ENCODE measurements around the gene REC8. TPM values are rescaled to one million over a fixed set of nuclear protein-coding genes. Genes with fewer than 3 reads are reported as not detected.
"Not testable (repeated sequence)": the region's sequence is repeated elsewhere in the genome, so short reads cannot be mapped to it uniquely, and the experiment has no call there.

Gene REC8
- total RNA-seq, 1 donor from 2014 or later: 15.1 TPM

DNA sequence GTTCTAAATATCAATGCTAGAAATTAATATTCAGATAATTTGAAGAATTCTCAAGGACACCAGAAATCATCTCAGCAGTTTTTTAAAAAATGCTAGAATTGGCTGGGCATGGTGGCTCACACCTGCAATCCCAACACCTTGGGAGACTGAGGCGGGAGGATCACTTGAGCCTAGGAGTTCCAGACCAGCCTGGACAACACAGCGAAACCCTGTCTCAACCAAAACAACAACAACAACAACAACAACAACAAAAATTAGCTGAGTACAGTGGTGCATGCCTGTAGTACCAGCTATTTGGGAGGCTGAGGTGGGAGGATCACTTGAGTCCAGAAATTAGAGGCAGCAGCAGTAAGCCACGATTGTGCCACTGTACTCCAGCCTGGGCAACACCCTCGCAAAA is 47.2 kb downstream of the REC8 start:
- DNase-seq (ENCODE audit: low spot score in 2 of 2) (no peak), FAIRE-seq (no peak)

- FAIRE-seq (no peak), DNase-seq (ENCODE audit: low spot score in 2 of 2) (no peak)
These were observed 47.6 kb downstream of the REC8 start for GRCh38 chr14:24219521-24219920.

DNA sequence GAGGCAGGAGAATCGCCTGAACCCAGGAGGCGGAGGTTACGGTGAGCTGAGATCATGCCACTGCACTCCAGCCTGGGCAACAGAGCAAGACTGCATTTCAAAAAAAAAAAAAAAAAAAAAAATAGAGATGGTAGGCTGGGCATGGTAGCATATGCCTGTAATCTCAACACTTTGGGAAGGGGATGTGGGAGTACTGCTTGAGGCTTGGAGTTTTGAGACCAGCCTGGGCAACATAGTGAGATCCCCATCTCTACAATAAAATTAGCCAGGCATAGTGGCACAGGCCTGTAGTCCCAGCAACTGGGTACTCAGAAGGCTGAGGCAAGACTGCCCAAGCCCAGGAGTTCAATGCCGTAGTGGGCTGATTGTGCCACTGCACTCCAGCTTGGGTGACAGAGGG is 51.1 kb downstream of the REC8 start:
- not testable (repeated sequence) for DNase-seq (ENCODE audit: low spot score in 2 of 2); FAIRE-seq

- no peak for DNase-seq (ENCODE audit: low spot score in 2 of 2)
- no peak for FAIRE-seq
These were observed 52.8 kb downstream of the REC8 start for GRCh38 chr14:24224618-24225071.

DNA sequence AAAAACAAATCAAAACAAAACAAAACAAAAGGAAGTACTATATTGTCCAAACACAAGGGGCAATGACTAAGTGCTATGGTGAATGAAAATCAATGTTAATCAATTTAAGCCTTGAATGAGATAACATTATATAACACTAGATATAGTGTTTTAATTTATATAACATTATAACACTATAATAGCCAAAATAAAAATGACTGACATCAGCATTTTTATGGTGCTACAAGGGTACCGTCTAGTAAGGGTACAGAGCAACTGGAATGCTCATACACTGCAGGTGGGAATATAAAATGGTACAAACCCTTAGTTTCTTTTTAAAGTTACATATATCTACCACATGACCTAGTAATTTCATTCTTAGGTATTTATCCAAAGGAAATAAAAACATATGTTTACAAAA is 54.6 kb downstream of the REC8 start:
- FAIRE-seq: no peak
- no peak for DNase-seq (ENCODE audit: low spot score in 2 of 2)

DNA sequence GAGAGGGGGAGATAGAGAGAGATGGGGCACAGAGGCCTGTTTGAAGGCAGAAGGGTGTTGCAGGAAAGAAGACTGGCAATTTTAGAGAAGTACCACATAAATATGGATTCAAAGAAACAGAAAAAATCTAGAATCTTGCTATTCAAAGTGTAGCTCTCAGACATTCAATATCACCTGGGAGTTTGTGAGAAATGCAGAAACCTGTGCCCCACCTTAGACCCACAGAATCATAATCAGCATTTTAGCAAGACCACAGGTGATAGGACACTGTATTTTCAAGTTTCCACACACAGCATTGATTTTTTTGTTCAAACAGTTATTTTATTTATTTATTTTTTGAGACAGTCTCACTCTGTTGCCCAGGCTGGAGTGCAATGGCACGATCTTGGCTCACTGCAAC is 57.0 kb downstream of the REC8 start:
- no peak for FAIRE-seq
- no peak for DNase-seq (ENCODE audit: low spot score in 2 of 2)

Small RNA genes within 50 kb of the gene (small RNA-seq; reads per million reads assigned to genes)
- gene AL136295.4 (not detected), gene CHMP4A (not detected), gene IPO4 (not detected), gene IRF9 (not detected), gene MDP1 (0.10 reads per million), gene RNA5SP383 (0.08 reads per million)

Other genes with a start within 250 kb of the REC8 start
- 7.3 TPM for gene DHRS4, start 218.3 kb upstream of the REC8 start, total RNA-seq
- gene DHRS4L2, start 183.2 kb upstream of the REC8 start, total RNA-seq: 3.3 TPM
- gene CARMIL3, start 120.1 kb upstream of the REC8 start, total RNA-seq: 18.8 TPM
- gene CPNE6, start 100.5 kb upstream of the REC8 start, total RNA-seq: 35.5 TPM
- 1.6 TPM for gene PCK2, start 77.8 kb upstream of the REC8 start, total RNA-seq
- 56.7 TPM for gene DCAF11, start 57.3 kb upstream of the REC8 start, total RNA-seq
- gene NRL, start 57.1 kb upstream of the REC8 start, total RNA-seq: 1.2 TPM
- gene FITM1, start 41.4 kb upstream of the REC8 start, total RNA-seq: 0.41 TPM
- 20.4 TPM for gene PSME1, start 35.9 kb upstream of the REC8 start, total RNA-seq
- 8.6 TPM for gene EMC9, start 30.5 kb upstream of the REC8 start, total RNA-seq
- gene PSME2, start 25.5 kb upstream of the REC8 start, total RNA-seq: 25.7 TPM
- gene RNF31, start 24.6 kb upstream of the REC8 start, total RNA-seq: 23.2 TPM
- 12.2 TPM for gene IRF9, start 10.8 kb upstream of the REC8 start, total RNA-seq
- 12.6 TPM for gene IPO4, start 16.7 kb downstream of the REC8 start, total RNA-seq
- 9.8 TPM for gene TM9SF1, start 23.4 kb downstream of the REC8 start, total RNA-seq
- gene TSSK4, start 33.6 kb downstream of the REC8 start, total RNA-seq: not detected
- 40.4 TPM for gene CHMP4A, start 41.4 kb downstream of the REC8 start, total RNA-seq
- gene MDP1, start 44.0 kb downstream of the REC8 start, total RNA-seq: 18.8 TPM
- gene NEDD8, start 60.3 kb downstream of the REC8 start, total RNA-seq: 62.8 TPM
- 51.8 TPM for gene GMPR2, start 60.8 kb downstream of the REC8 start, total RNA-seq
- gene TINF2, start 70.5 kb downstream of the REC8 start, total RNA-seq: 42.4 TPM
- 0.82 TPM for gene TGM1, start 91.1 kb downstream of the REC8 start, total RNA-seq
- gene RABGGTA, start 99.5 kb downstream of the REC8 start, total RNA-seq: 25.7 TPM
- 8.2 TPM for gene DHRS1, start 127.7 kb downstream of the REC8 start, total RNA-seq
- 22.8 TPM for gene NOP9, start 127.8 kb downstream of the REC8 start, total RNA-seq
- gene CIDEB, start 135.9 kb downstream of the REC8 start, total RNA-seq: 2.0 TPM
- gene LTB4R2, start 138.1 kb downstream of the REC8 start, total RNA-seq: 1.6 TPM
- 1.2 TPM for gene LTB4R, start 139.4 kb downstream of the REC8 start, total RNA-seq
- 0.82 TPM for gene ADCY4, start 163.0 kb downstream of the REC8 start, total RNA-seq
- gene RIPK3, start 167.9 kb downstream of the REC8 start, total RNA-seq: under 0.01 TPM
- 2.9 TPM for gene NFATC4, start 196.1 kb downstream of the REC8 start, total RNA-seq
- 9.8 TPM for gene NYNRIN, start 226.9 kb downstream of the REC8 start, total RNA-seq